C4-2B (cell line): ENCODE measurements around the gene CCSER1.
"Not testable (repeated sequence)": the region's sequence is repeated elsewhere in the genome, so short reads cannot be mapped to it uniquely, and the experiment has no call there.

Experiments
- H3K27ac ChIP-seq: fragments of 450-650 bp; 2 replicates; pipeline ENCODE4 v1.5.1; 2017
- CTCF ChIP-seq: fragments of 450-650 bp; conservative IDR thresholded peaks from 2 replicates; pipeline ENCODE4 v1.5.1; 2017; ENCODE audit warnings: mild to moderate bottlenecking
- ZFX ChIP-seq: fragments of 450-650 bp; IDR thresholded peaks from 2 replicates; pipeline ENCODE4 v1.6.1; 2017

CCSER1 gene

GRCh38 chr4:91065117-91065516 is 937.9 kb downstream of the CCSER1 start:
- TF ChIP-seq CTCF, result no peak
- TF ChIP-seq ZFX, result no peak
- no peak overlapping the region for H3K27ac ChIP-seq

GRCh38 chr4:91070736-91071135 is 943.5 kb downstream of the CCSER1 start:
- H3K27ac ChIP-seq, result no peak overlapping the region
- TF ChIP-seq ZFX (no peak), CTCF (no peak)

GRCh38 chr4:91076147-91076546 is 949.0 kb downstream of the CCSER1 start:
- no peak overlapping the region for H3K27ac ChIP-seq

GRCh38 chr4:91085961-91086360 is 958.8 kb downstream of the CCSER1 start:
- TF ChIP-seq ZFX (no peak), CTCF (no peak)
- no peak overlapping the region for H3K27ac ChIP-seq

More at GRCh38 chr4:91076147-91076546, 949.0 kb downstream of the CCSER1 start:
- no peak for TF ChIP-seq CTCF
- TF ChIP-seq ZFX, result no peak

GRCh38 chr4:91087743-91088142 is 960.5 kb downstream of the CCSER1 start:
- H3K27ac ChIP-seq, result no peak overlapping the region
- no peak for TF ChIP-seq ZFX

- no peak overlapping the region for H3K27ac ChIP-seq
- no peak for TF ChIP-seq CTCF
- no peak for TF ChIP-seq ZFX
These were observed 962.0 kb downstream of the CCSER1 start for GRCh38 chr4:91089178-91089577.

GRCh38 chr4:91092398-91092980 is 965.3 kb downstream of the CCSER1 start:
- no peak overlapping the region for H3K27ac ChIP-seq
- TF ChIP-seq CTCF (peak; percentile 14; the same call in 1 of the 2 replicates), ZFX (no peak)

- not testable (repeated sequence) for H3K27ac ChIP-seq
These were observed 967.0 kb downstream of the CCSER1 start for GRCh38 chr4:91094220-91094619.

GRCh38 chr4:91099666-91100065 is 972.5 kb downstream of the CCSER1 start:
- H3K27ac ChIP-seq, result no peak overlapping the region
- TF ChIP-seq ZFX (no peak), CTCF (no peak)
